NCI-H2196 treated with DMSO at 0.1 percent for 48 hours (cell line): ENCODE results near the gene HLCS.

Experiments
- DNase-seq: peaks from one replicate; lab custom pipeline; 2025; ENCODE audit not compliant: unreplicated experiment; lab: John Stamatoyannopoulos, UW

HLCS gene

GRCh38 chr21:36728371-36729111, 237.9 kb downstream of the HLCS start:
- no peak for DNase-seq

DNA sequence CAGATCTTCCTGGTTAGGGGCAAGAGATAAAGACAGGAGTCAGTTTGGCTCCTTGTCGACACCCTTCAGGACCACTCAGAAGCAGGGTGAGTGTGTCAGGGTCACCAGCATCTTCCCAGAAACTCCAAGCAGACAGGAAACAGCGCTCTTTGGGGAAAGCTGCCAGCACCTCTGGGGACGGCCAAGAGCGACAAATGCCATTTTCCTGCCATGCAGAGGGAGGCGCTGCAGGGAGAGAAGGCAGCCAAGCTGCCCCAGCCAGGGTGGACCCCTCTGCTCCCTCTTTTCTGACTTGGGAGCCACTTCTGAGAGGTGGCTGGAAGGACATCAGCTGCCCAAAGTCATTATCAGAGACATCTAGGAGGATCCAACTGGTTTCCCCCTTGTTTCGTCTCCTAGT, 238.6 kb downstream of the HLCS start:
- DNase-seq, result no peak

DNA sequence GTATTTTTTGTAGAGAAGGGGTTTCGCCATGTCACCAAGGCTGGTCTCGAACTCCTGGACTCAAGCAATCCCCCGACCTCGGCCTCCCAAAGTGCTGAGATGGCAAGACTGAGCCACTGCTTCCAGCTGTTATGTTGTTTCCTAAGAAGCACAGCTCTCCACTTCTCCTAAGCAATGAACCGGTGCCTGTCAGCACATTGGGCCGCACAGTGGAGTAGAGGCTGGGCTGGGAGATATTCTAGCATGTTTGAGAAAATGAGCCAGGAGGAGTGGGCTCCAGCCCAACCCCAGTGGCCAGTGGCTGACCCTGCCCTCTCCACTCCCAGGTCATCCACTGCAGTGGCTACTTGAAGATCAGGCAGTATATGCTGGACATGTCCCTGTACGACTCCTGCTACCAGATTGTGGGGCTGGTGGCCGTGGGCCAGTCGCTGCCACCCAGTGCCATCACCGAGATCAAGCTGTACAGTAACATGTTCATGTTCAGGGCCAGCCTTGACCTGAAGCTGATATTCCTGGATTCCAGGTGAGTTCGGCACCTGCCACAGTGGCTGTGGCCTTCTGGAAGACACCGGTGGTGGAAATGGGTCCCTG, 240.6 kb downstream of the HLCS start:
- DNase-seq, result no peak

- no peak for DNase-seq
Measured at GRCh38 chr21:36724660-36725059, 241.8 kb downstream of the HLCS start.

DNA sequence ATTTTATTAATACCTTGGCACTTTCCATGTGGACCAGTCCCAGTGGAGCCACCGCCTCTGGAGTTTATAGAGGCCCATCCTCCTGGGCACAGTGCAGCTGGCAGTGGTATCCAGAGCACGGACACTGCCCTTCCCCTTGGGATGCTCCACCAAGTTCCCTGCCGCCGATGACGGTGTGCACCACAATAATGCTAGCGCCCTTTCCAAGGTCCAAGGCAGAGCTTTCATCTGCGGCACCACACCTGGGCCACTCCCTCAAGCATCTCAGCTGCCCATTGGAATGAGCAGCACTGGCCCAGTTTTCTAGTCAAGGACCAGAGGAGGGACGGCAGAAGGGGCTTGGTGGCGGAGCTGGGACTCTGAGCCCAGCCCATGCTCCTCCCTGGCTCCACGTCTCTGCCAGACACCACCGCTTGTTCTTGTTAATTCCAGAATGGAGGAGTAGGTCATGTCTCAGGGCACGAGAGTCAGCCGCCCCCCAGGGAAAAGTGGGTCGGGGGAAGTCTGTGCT, 243.0 kb downstream of the HLCS start:
- no peak for DNase-seq

DNA sequence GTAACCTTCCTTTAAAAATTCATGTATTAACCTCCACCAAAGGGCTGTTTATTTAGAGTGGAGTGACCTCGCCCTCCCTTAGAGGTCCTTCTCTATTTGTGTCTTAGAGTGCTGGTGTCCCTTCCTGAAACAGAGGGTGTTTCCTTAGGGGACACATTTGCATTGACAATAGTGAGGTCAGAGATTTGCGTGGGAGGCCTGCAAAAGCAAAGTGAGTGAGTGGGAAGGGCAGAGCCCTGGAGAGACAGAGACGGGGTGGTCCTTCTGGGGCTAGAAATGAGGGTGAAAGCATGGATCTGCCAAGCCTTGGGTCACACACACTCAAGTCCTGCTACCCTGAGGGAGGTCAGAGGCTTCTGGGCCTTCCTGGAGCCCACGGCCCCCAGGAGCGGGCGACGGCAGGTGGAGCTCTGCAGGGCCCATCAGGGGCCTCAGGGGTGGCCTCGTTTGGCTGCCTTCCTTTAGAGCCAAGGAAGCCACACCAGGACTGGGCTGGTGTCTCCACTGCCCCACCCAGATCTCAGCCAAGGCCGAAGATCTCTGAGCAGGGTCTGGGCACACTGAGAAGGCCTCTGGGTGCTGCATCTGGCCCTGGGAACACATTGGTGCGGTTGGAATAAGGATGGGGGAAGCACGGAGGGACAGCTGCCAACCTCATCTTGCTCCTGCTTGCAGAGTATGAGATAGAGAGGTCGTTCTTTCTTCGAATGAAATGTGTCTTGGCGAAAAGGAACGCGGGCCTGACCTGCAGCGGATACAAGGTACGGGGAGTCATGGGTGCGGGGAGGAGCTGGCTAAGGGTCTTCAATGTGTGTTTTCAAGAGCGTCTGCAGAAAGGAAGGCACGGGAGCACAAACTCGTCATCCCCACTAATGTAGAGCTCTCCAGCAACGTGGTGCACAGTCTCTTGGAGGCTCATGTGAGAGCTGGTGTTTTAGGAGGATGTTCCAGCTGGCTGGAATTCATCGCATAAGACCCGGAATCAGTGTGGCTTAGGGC, 243.8 kb downstream of the HLCS start:
- no peak for DNase-seq

GRCh38 chr21:36721817-36722216, 244.7 kb downstream of the HLCS start:
- no peak for DNase-seq

- DNase-seq, result no peak
Measured at GRCh38 chr21:36719614-36720013, 246.9 kb downstream of the HLCS start.

GRCh38 chr21:36718951-36719501, 247.4 kb downstream of the HLCS start:
- no peak for DNase-seq

- no peak for DNase-seq
Measured at GRCh38 chr21:36717976-36718375, 248.5 kb downstream of the HLCS start.

- DNase-seq, result no peak
Measured at GRCh38 chr21:36716836-36717235, 249.6 kb downstream of the HLCS start.

DNA sequence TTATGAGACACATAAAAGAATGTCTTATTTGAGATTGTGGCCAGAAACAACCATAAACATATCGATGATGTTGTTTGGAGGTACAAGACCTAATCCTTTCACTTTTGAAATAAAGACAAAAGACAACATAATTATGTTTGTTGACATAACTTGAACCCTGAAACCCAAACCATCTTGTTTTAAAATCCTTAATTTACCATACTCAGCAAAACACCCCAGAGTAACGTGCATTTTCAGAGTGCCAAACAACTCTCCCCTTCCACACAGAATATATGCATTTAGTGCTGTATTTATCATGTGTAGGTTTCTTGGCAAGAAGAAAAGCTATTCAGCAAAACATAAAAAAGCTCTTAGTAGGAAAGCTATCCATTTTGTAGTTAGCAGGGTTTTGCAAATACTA, 250.1 kb downstream of the HLCS start:
- no peak for DNase-seq

GRCh38 chr21:36713746-36714145, 252.7 kb downstream of the HLCS start:
- no peak for DNase-seq

- no peak for DNase-seq
Measured at GRCh38 chr21:36710729-36711048, 255.8 kb downstream of the HLCS start.

GRCh38 chr21:36709868-36710728, 256.4 kb downstream of the HLCS start:
- no peak for DNase-seq

DNA sequence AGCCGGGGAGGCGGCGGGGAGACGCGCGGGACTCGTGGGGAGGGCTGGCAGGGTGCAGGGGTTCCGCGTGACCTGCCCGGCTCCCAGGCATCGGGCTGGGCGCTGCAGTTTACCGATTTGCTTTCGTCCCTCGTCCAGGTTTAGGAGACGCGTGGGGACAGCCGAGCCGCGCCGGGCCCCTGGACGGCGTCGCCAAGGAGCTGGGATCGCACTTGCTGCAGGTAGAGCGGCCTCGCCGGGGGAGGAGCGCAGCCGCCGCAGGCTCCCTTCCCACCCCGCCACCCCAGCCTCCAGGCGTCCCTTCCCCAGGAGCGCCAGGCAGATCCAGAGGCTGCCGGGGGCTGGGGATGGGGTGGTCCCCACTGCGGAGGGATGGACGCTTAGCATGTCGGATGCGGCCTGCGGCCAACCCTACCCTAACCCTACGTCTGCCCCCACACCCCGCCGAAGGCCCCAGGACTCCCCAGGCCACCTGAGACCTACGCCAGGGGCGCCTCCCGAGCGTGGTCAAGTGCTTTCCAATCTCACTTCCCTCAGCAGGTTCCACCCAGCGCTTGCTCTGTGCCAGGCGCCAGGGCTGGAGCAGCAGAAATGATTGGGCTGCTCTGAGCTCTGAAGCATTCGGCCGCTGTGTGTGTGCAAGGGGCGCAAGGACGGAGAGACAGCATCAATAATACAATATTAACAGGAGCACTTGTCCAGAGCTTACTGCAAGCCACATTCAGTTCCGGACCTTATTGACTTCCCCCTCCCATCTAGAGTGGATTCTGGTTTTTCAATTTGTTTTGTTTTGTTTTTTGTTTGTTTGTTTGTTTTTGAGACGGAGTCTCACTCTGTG, 257.2 kb downstream of the HLCS start:
- no peak for DNase-seq

- DNase-seq, result no peak
Measured at GRCh38 chr21:36708286-36709029, 258.0 kb downstream of the HLCS start.

- DNase-seq, result no peak
Measured at GRCh38 chr21:36707763-36708285, 258.6 kb downstream of the HLCS start.
